Measurements from ENCODE around the gene FFAR1.

- no peak for TF ChIP-seq EZH2 (IDR thresholded peaks at IDR 0.05; ENCODE audit: low read depth, low read length, severe bottlenecking)
- no peak for TF ChIP-seq CTCF (IDR thresholded peaks at IDR 0.05; ENCODE audit: control extremely low read depth in 1 of 3, insufficient read depth in 1 of 3, low read depth in 1 of 3, low read length in 3 of 3)
- TF ChIP-seq PHF8 (conservative IDR thresholded peaks at IDR 0.05; ENCODE audit: low read depth, low read length): no peak
- no peak for TF ChIP-seq JUND (IDR thresholded peaks at IDR 0.05; ENCODE audit: low read length)
- TF ChIP-seq POLR2A (IDR thresholded peaks at IDR 0.05; ENCODE audit: control extremely low read depth in 1 of 2, low read depth in 2 of 2, low read length in 2 of 2): no peak
These were observed 38.0 kb upstream of the FFAR1 start for GRCh38 chr19:35309481-35310279.
